HepG2 (cell line): Measurements from ENCODE around the gene GDF2. TPM values are rescaled to one million over a fixed set of nuclear protein-coding genes. Genes with fewer than 3 reads are reported as not detected.

Experiments
- ATAC-seq: fragments of 200-7000 bp; cut with Tn5 transposase; 3 replicates; pipeline ENCODE4 v1.9.1; 2020; ENCODE audit warnings: mild to moderate bottlenecking, moderate library complexity
- BruUV-seq: library from RNA; stranded (reverse); fragments of 400-500 nt; replicated peaks from 2 replicates; lab custom pipeline; 2021; lab: Mats Ljungman, UMichigan
- CTCF ChIA-PET: fragments of 300-600 bp; formaldehyde crosslinking; extraction: SDS; loops from one replicate; lab custom pipeline; 2021; ENCODE audit warnings: low total read pairs, inconsistent platforms, low intra/inter-chr PET ratio; lab: Yijun Ruan, JAX
- POLR2A ChIA-PET: fragments of 350-600 bp; sonication (Branson Sonifier 250); formaldehyde crosslinking; loops from one replicate; lab custom pipeline; 2020; ENCODE audit warnings: antibody characterized with exemption, inconsistent platforms; lab: Yijun Ruan, JAX
- DNase-seq: peaks from one replicate; pipeline ENCODE4 v3.0.0-alpha.2; 2015; ENCODE audit warnings: low spot score
- FAIRE-seq: peaks from 3 replicates; lab custom pipeline; 2011; peaks lifted over from hg19 to GRCh38; lab: Jason Lieb, UNC
- H2AFZ ChIP-seq: one replicate; pipeline ENCODE4 v1.6.1; 2011; ENCODE audit warnings: low read length, inconsistent platforms
- H3K27ac ChIP-seq: fragments of 300-600 bp; 3 replicates; pipeline ENCODE4 v1.8.0; 2011; ENCODE audit warnings: mixed run types, mild to moderate bottlenecking, mixed read lengths, low read length, inconsistent platforms; ENCODE audit not compliant: insufficient read depth; ENCODE audit errors: extremely low read length
- H3K27me3 ChIP-seq, 2 experiments: fragments of 200-600 bp in 1 of 2; 2 replicates in 1 of 2; 3 replicates in 1 of 2; pipeline versions ENCODE4 v1.6.0 to v1.8.0; 2011; ENCODE audit warnings: low read length in 2 of 2, mild to moderate bottlenecking in 2 of 2, moderate library complexity in 2 of 2, inconsistent platforms in 1 of 2; ENCODE audit not compliant: insufficient read depth in 2 of 2, control insufficient read depth in 1 of 2
- H3K36me3 ChIP-seq, 2 experiments: fragments of 200-600 bp in 1 of 2; replicated peaks in 1 of 2; 2 replicates in 1 of 2; 3 replicates in 1 of 2; pipeline versions ENCODE4 v1.5.1 to v1.8.0; 2011; ENCODE audit warnings: low read length in 2 of 2, inconsistent platforms in 1 of 2; ENCODE audit not compliant: insufficient read depth in 2 of 2, control insufficient read depth in 1 of 2
- H3K4me1 ChIP-seq: 2 replicates; pipeline ENCODE4 v1.5.1; 2012; ENCODE audit warnings: low read length, inconsistent platforms; ENCODE audit not compliant: insufficient read depth
- H3K4me2 ChIP-seq: 2 replicates; pipeline ENCODE4 v1.6.0; 2011; ENCODE audit warnings: low read depth, low read length, inconsistent platforms
- H3K4me3 ChIP-seq, 3 experiments: fragments of 200-600 bp in 1 of 3; sonication (generic), shearing (Covaris generic) in 1 of 3; replicated peaks in 1 of 3; 2 replicates each; pipeline ENCODE4 v1.5.1; 2011 to 2016; ENCODE audit warnings: low read length in 3 of 3, inconsistent platforms in 2 of 3, low read depth in 2 of 3, mild to moderate bottlenecking in 2 of 3, control low read depth in 1 of 3, mixed read lengths in 1 of 3; ENCODE audit not compliant: insufficient read depth in 1 of 3
- H3K79me2 ChIP-seq: one replicate; pipeline ENCODE4 v1.6.1; 2011; ENCODE audit warnings: low read length, inconsistent platforms; ENCODE audit not compliant: insufficient read depth
- H3K9ac ChIP-seq: 2 replicates; pipeline ENCODE4 v1.6.0; 2011; ENCODE audit warnings: mild to moderate bottlenecking, low read depth, low read length, inconsistent platforms; ENCODE audit not compliant: insufficient read depth
- H3K9me3 ChIP-seq: 2 replicates; pipeline ENCODE4 v1.5.1; 2012; ENCODE audit warnings: mild to moderate bottlenecking, low read length
- H4K20me1 ChIP-seq: 2 replicates; pipeline ENCODE4 v1.6.0; 2011; ENCODE audit warnings: inconsistent platforms, mild to moderate bottlenecking, low read length, moderate library complexity; ENCODE audit not compliant: insufficient read depth
- ADNP ChIP-seq: sonication (generic); formaldehyde crosslinking; IDR thresholded peaks from 2 replicates; pipeline ENCODE4 v1.4.0; 2020; ENCODE audit warnings: missing genetic modification reagents
- CCDC6 ChIP-seq: sonication (generic); formaldehyde crosslinking; IDR thresholded peaks from 2 replicates; pipeline ENCODE4 v1.8.1; 2022; ENCODE audit warnings: mild to moderate bottlenecking, missing genetic modification reagents, moderate library complexity
- CEBPB ChIP-seq: IDR thresholded peaks from 2 replicates; pipeline ENCODE4 v1.6.1; 2011; ENCODE audit warnings: low read depth, low read length, improper control_type of control experiment, borderline replicate concordance
- HNF4A ChIP-seq: sonication (generic); formaldehyde crosslinking; IDR thresholded peaks from 2 replicates; pipeline ENCODE4 v1.4.0; 2020; ENCODE audit warnings: missing genetic modification reagents
- IRX3 ChIP-seq: sonication (generic); formaldehyde crosslinking; IDR thresholded peaks from 2 replicates; pipeline ENCODE4 v1.8.1; 2023; ENCODE audit warnings: mild to moderate bottlenecking, low read depth, missing genetic modification reagents, borderline replicate concordance
- RELA ChIP-seq: sonication (generic); formaldehyde crosslinking; IDR thresholded peaks from 2 replicates; pipeline ENCODE4 v1.4.0; 2020; ENCODE audit warnings: missing genetic modification reagents
- SP2 ChIP-seq: sonication (generic); formaldehyde crosslinking; IDR thresholded peaks from 2 replicates; pipeline ENCODE4 v1.5.1; 2020; ENCODE audit warnings: mild to moderate bottlenecking, missing genetic modification reagents
- SRSF9 ChIP-seq: fragments of 200-400 bp; formaldehyde crosslinking; IDR thresholded peaks from 2 replicates; pipeline ENCODE4 v1.6.1; 2018; ENCODE audit warnings: borderline replicate concordance, mild to moderate bottlenecking, low read depth, low read length; ENCODE audit not compliant: insufficient read depth, poor library complexity, severe bottlenecking
- ZFX ChIP-seq: sonication (generic); formaldehyde crosslinking; IDR thresholded peaks from 2 replicates; pipeline ENCODE4 v1.4.0; 2020; ENCODE audit warnings: mild to moderate bottlenecking, low read depth, missing genetic modification reagents, moderate library complexity
- ZNF232 ChIP-seq: sonication (generic); formaldehyde crosslinking; IDR thresholded peaks from 2 replicates; pipeline ENCODE4 v1.4.0; 2020; ENCODE audit warnings: missing genetic modification reagents, borderline replicate concordance
- WGBS: methylation state at CpG from one replicate; pipeline ENCODE4 v1.1.6; 2017; ENCODE audit warnings: low lambda C conversion rate; 5-methylcytosine and 5-hydroxymethylcytosine counted together
- in situ Hi-C: cut with HindIII; loops from 2 replicates; pipeline ENCODE4 v1.10.0; 2017; ENCODE audit warnings: low pct_unique_long_range_greater_than_20kb; ENCODE audit not compliant: extremely low pct_ligation_motif_present
- intact Hi-C: fragments of 100-400 bp; cut with micrococcal nuclease; formaldehyde crosslinking; loops from one replicate; pipeline ENCODE4 v1.10.0; 2022; ENCODE audit not compliant: unreplicated experiment
- polyA plus RNA-seq, 8 experiments: library from polyadenylated mRNA; depleted of rRNA in 3 of 8; stranded (reverse) in 7 of 8; unstranded in 1 of 8; fragments of >200 nt; fragmentation: Illumina TruSeq in 4 of 8; extraction: Trizol in 4 of 8; gene quantifications; 2 replicates each; pipeline versions ENCODE4 v1.2.1 to v1.2.3, GENCODE V29; 2011 to 2016; ENCODE audit warnings: low read depth in 4 of 8, missing spikeins in 1 of 8, mixed read lengths in 1 of 8; ENCODE audit not compliant: insufficient read depth in 1 of 8
- total RNA-seq, 5 experiments: library from RNA; depleted of rRNA; stranded (reverse); fragments of >200 nt; fragmentation: Illumina TruSeq; extraction: Trizol; gene quantifications; 2 replicates each; pipeline ENCODE4 v1.2.3, GENCODE V29; 2016; ENCODE audit warnings: low read depth in 1 of 5
- TF ChIP-seq, protein P1 (sequence below): sonication (generic); formaldehyde crosslinking; IDR thresholded peaks from 2 replicates; pipeline ENCODE4 v1.8.1; 2023; ENCODE audit warnings: mild to moderate bottlenecking, inconsistent platforms, moderate library complexity, missing genetic modification reagents, borderline replicate concordance
- TF ChIP-seq, protein P2 (sequence below): sonication (generic); formaldehyde crosslinking; IDR thresholded peaks from 2 replicates; pipeline ENCODE4 v1.4.0; 2020; ENCODE audit warnings: mild to moderate bottlenecking, missing genetic modification reagents

Gene GDF2
- total and polyA plus RNA-seq, 2 of the 13 experiments (the other 11 are each of a cell fraction or from before 2014, with no cell fraction given), result not detected

DNA sequence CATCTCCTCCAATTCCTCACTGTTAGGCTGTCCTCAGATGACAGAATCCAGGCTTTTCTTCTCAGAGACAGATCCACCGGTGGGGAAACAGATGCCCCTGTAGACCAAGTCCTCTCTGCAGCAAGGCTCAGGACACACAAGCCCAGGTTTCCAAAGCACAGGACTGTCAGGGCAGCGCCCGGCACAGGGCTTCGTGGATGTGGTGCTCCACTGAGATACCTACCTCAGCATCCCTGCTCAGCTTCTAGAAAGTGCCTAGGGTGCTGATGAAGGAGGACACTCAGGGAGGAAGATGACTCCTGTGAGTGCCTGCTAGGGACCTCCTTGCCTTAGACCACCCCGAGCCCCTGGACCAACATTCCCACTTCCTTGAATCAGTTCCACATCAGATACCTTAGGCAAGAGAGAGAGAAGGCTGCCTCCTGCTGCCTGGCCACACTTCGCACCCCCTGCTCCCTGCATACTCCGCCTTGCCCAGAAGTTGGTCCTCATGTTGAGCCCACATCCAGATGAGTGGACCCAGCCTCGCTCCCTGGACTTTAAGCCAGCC, 17.0 kb downstream of the GDF2 start (continued):
- no peak for TF ChIP-seq ADNP

DNA sequence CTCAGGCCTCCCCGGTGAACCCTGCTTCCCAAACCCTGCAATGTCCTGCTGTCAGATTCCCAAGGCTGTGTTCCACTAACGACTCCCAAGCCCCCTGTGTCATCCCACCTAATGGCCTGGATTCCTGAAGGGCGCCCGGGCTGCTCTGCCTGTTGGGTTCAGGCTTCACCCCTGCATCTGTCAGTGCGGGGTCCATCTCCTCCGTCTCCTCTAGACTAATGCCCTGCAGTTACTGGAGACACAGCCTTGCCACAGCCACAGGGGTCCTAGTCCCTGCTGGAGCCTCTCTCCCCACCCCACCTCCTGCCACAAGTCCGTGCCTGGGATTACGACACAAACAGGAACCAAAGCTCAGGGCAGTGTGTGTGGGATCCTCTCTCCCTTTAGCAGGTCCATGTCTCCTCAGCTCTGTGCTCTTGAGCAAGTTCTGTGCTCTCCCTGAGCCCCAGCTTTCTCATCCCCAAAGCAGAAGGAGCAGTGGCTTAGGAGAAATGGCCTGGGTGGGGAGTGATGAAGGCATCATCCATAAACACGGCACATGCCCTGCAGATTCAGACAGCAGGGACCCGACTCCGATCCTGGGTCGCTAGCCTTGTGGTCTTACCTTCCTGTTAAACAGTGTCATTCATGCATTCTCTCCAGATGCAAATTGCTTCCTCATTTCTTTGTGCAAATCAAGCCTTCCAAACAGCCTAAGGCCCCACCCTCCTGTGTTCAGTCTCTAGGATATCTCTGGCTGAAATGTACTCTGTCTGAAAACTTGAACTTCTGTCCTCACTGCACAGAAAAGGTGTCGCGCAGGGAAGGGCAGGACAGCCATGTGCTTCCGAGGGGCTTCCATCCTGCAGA, 17.7 kb downstream of the GDF2 start:
- H3K9me3 ChIP-seq, result no peaks in the 10 kb centered on the region
- WGBS, result 50% methylated on average over 10 of the region's 15 CpGs
- TF ChIP-seq HNF4A (CRISPR knock-in tag) (no peak), RELA (CRISPR knock-in tag) (no peak), CCDC6 (CRISPR knock-in tag) (no peak), SRSF9 (no peak), SP2 (CRISPR knock-in tag) (no peak), ZFX (CRISPR knock-in tag) (no peak), IRX3 (CRISPR knock-in tag) (no peak), CEBPB (no peak), ZNF232 (CRISPR knock-in tag) (no peak)
- TF ChIP-seq, protein P1, sequence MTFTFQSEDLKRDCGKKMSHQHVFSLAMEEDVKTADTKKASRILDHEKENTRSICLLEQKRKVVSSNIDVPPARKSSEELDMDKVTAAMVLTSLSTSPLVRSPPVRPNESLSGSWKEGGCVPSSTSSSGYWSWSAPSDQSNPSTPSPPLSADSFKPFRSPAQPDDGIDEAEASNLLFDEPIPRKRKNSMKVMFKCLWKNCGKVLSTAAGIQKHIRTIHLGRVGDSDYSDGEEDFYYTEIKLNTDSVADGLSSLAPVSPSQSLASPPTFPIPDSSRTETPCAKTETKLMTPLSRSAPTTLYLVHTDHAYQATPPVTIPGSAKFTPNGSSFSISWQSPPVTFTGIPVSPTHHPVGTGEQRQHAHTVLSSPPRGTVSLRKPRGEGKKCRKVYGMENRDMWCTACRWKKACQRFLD, result no peak
- TF ChIP-seq, protein P2, sequence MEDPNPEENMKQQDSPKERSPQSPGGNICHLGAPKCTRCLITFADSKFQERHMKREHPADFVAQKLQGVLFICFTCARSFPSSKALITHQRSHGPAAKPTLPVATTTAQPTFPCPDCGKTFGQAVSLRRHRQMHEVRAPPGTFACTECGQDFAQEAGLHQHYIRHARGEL (CRISPR knock-in tag), result no peak
- TF ChIP-seq, all 625 proteins: peak for 0
- H3K27ac ChIP-seq, result no peak overlapping the region
- in situ Hi-C loops (no loop called here), intact Hi-C loops (no loop called here)
- no peak overlapping the region for H3K9ac ChIP-seq
- no peaks in the 10 kb centered on the region for H3K36me3 ChIP-seq
- ATAC-seq (peak; percentile 52), DNase-seq (no peak), FAIRE-seq (no peak)
- no peaks in the 10 kb centered on the region for H3K79me2 ChIP-seq
- H3K4me3 ChIP-seq, result no peak overlapping the region
- H3K4me2 ChIP-seq, result no peak overlapping the region
- ChIA-PET CTCF (interaction anchor here (1.4 to 2.3 kb wide), 2 partner anchors 292 to 315 kb away, joined by 4 to 9 read pairs; no protein-coding TSS in a partner anchor), POLR2A (no interaction called here)
- H4K20me1 ChIP-seq, result no peaks in the 10 kb centered on the region
- BruUV-seq, result no TSS peak
- peaks cover 0 to 10% of the 10 kb centered on the region in 2 experiments; a peak in 1 of 5 replicates for H3K27me3 ChIP-seq
- H3K4me1 ChIP-seq, result no peaks in the 10 kb centered on the region
- no peak overlapping the region for H2AFZ ChIP-seq
